Activated T-cell treated with anti-CD3 and anti-CD28 coated beads, Interleukin-2, amount 50 U/mL, for 48 hours (primary cell): Measurements from ENCODE around the gene ELMOD2.

ENCODE experiments used
- DNase-seq, 2 experiments: peaks; one replicate each; pipeline ENCODE4 v3.0.0-alpha.2; 2020

ELMOD2 gene

GRCh38 chr4:140584439-140584838 is 60.5 kb downstream of the ELMOD2 start:
- DNase-seq: no peak

DNA sequence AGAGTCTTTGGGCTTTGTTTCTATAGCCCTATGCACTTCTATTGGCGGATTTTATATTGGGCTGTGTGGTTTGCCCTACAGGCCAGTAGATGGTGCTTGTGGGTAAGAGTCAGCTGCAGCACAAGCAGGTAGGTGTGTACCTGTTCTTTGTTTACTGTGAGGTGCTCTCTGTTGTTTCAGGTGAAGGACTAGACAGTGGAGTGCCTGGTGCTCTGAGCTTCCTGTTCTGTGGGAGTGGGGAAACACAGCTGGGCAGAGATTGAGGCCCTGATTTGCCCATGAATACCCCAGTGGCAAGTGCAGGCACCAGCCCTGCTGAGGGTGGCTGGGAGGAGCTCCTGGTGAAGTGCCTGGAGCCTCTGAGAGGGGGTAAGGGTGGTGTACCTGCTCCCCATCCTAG is 71.1 kb downstream of the ELMOD2 start:
- DNase-seq: no peak

DNA sequence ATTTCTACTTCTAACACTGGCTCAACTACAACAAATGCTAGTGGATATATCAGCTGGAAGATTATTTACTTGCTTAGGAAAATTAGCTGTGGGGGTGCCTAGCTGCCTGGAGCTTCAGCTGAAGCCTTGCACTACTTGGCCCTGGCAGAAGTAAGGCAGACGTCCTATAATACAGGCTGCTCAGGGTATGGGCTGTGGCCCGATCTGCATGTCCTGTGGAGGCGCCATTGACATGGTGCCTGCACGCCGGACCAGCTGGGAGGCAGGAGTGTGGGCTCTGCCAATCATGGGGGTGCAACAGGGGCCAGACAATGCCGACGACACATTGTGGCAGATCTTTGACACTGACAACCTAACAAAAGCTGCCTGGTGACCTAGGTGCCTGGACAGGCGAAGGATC is 76.4 kb downstream of the ELMOD2 start:
- DNase-seq: no peak

- DNase-seq: no peak
Observed at GRCh38 chr4:140602714-140603113, 78.7 kb downstream of the ELMOD2 start.

DNA sequence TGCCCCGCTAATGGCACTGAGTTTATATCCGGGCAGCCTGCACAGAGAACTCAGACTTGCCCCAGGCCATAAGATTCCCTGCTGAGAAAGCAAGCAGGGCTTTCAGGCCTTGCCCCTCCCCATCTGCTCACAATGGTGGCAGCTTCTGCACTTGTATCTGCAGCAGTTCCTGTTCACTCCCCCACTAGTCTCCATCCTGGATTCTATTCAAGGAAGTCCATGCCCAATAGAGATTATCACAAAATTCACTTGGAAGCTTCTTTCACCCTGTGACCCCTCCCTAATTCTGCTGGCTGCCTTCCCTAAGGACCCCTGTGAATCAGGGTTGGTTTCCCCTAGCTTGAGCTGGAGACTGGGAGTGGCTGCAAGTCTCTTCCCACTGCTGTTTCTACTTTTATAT is 79.3 kb downstream of the ELMOD2 start:
- no peak for DNase-seq
